Epithelial cell of proximal tubule (primary cell): ENCODE measurements around the gene P3H2. TPM values are rescaled to one million over a fixed set of nuclear protein-coding genes. Genes with fewer than 3 reads are reported as not detected.
A peak's percentile ranks its signal among the peaks of the same experiment; 100 is the strongest.
"Not testable (repeated sequence)": the region's sequence is repeated elsewhere in the genome, so short reads cannot be mapped to it uniquely, and the experiment has no call there.

ENCODE experiments used
- DNase-seq: peaks from one replicate; pipeline ENCODE4 v3.0.0-alpha.2; 2011; ENCODE audit warnings: low read depth
- H3K4me3 ChIP-seq: 2 replicates; pipeline ENCODE4 v1.5.1; 2011; ENCODE audit warnings: low read depth, mild to moderate bottlenecking, low read length
- total RNA-seq: library from RNA; depleted of rRNA; stranded (reverse); fragments of >200 nt; gene quantifications from 2 replicates; pipeline ENCODE4 v1.2.3, GENCODE V29; 2015
- TF ChIP-seq, protein P1 (sequence below): conservative IDR thresholded peaks from 2 replicates; pipeline ENCODE4 v1.5.1; 2012; ENCODE audit warnings: low read depth, mild to moderate bottlenecking, low read length

The P3H2 gene
- total RNA-seq, 1 donor from 2014 or later, result 107 TPM

DNA sequence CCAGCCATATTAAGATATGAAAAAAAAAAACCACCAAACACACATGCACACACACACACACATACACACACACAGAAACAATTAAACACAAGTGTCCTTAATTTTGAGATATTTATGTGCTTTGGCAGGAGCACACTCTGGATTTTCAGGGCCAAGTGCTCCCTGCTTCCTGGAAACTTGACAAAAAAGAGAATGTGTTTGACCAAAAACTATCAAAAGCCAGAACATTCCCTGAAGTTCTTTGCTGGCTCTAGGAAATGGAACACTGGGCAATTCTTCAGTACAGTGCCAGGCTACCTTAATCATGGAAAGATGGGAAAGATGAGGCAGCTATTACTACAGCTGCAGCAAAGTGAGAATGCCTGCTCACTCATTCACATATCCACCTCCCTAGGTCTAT, 44.6 kb downstream of the P3H2 start:
- no peak for DNase-seq
- H3K4me3 ChIP-seq, result no peak overlapping the region
- TF ChIP-seq, protein P1, sequence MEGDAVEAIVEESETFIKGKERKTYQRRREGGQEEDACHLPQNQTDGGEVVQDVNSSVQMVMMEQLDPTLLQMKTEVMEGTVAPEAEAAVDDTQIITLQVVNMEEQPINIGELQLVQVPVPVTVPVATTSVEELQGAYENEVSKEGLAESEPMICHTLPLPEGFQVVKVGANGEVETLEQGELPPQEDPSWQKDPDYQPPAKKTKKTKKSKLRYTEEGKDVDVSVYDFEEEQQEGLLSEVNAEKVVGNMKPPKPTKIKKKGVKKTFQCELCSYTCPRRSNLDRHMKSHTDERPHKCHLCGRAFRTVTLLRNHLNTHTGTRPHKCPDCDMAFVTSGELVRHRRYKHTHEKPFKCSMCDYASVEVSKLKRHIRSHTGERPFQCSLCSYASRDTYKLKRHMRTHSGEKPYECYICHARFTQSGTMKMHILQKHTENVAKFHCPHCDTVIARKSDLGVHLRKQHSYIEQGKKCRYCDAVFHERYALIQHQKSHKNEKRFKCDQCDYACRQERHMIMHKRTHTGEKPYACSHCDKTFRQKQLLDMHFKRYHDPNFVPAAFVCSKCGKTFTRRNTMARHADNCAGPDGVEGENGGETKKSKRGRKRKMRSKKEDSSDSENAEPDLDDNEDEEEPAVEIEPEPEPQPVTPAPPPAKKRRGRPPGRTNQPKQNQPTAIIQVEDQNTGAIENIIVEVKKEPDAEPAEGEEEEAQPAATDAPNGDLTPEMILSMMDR, result no peak

DNA sequence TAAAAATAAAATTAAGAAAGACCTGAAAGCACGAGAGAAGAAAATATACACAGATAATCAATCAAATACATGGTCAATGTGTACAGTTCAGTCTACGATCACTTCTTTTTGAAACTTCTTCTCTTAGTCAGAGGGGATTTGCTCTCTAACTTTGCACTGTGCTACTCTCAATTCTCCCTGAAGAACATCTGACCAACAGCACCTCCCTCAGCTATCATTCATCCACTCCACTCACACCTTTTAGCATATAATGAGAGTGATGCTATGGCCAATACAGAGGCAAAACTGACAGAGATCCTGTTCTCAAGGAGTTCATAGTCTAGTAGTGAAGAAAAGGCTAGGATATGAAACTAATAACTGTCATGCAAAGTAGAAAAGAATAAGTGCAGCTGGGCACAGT, 45.9 kb downstream of the P3H2 start:
- TF ChIP-seq, protein P1, result no peak
- H3K4me3 ChIP-seq, result no peak overlapping the region
- DNase-seq, result no peak

DNA sequence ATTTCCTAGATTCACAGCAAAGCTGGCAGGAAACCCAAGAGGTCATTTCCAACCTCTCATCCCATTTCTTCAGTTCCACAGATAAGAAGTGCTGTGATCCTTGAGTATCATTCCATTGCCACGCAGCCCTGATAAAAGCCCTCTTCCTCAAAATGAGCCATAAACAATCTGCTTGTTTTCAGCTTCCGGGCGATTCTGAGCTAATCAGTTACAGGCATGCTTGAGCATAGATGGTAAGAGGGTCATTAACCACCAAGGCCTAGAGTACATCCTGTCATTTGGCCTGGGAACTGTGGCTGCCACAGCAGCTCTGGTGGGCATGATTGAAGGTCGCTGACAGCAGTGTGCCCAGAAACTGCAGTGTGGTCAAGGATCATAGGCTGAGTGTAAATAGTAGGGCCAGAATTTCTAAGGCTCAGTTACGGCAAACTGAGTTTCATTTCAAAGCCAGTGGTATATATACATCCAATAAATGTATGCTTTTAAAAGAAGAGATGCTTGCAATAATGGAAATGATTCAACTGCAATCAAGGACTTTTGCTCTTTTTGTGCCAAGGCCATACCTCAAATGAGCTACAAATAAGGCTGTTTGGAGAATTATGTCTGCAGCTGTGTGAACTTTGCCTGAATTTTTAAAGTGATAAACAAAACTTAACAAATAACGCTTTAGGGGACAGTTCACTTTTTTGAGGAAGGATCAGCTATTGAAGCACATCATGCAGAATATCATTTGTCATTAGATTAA, 47.3 kb downstream of the P3H2 start:
- TF ChIP-seq, protein P1, result no peak
- H3K4me3 ChIP-seq, result peak overlapping the region; percentile 23
- peak; percentile 83 for DNase-seq

DNA sequence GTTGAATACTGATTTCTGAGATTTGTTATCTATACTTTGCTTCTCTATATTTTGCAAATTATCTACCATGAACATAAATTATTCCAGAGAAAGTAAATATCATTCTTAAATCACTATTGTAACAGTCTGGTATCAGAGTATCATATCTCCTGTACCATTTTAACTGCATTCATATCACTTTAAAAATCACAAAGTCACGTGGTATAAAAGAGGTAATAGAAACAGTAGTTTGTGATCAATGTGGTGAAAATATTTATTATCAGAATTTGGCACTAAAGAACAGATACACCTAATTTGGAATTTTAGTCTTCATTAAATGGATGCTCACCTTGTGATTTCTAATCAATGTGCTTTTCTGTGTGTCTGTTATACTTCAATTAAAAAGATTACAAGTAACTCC, 47.8 kb downstream of the P3H2 start:
- no peak for DNase-seq
- peak overlapping the region; percentile 23 for H3K4me3 ChIP-seq
- TF ChIP-seq, protein P1, result no peak

DNA sequence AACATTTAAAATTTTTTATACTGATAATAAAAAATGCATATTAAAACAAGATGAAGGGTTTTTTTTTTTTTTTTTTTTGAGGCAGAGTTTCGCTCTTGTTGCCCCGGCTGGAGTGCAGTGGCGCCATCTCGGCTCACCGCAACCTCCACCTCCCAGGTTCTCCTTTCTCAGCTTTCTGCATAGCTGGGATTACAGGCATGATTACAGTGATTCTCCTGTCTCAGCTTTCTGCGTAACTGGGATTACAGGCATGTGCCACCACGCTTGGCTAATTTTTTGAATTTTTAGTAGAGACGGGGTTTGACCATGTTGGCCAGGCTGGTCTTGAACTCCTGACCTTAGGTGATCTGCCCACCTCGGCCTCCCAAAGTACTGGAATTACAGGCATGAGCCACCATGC, 48.8 kb downstream of the P3H2 start:
- not testable (repeated sequence) for H3K4me3 ChIP-seq, DNase-seq

DNA sequence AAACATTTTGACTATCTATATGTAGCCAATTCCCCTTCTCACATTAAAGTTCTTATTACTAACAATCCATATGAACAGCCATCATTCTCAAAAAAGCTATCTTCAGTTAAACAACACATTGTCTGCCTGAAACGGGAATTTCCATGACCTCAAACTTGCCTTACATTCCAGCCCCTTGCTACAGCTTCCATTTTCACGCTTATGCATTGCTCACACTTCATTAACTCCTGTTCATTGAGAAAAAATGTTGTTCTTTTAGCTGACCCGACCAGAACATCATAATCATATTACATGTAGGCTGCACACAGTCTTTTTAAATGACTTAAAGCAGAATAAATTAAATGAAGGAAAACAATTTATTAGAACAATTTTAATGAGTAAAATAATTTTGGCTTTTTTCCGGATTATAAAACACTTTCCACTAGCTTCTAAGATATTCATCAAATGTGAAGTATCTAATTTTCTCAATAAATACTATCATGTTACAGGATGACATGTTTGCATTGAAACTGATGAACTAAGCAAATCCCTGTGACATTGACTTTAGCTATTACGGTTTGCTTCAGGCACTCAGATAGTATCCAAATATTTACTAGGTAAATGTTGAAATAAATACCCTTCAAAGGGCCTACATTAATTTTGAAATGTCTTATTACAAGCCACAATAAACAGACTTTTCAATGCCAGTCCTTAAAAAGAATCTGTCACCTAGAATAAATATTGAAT, 49.9 kb downstream of the P3H2 start:
- H3K4me3 ChIP-seq, result no peak overlapping the region
- peak; percentile 80 for DNase-seq
- TF ChIP-seq, protein P1, result no peak

DNA sequence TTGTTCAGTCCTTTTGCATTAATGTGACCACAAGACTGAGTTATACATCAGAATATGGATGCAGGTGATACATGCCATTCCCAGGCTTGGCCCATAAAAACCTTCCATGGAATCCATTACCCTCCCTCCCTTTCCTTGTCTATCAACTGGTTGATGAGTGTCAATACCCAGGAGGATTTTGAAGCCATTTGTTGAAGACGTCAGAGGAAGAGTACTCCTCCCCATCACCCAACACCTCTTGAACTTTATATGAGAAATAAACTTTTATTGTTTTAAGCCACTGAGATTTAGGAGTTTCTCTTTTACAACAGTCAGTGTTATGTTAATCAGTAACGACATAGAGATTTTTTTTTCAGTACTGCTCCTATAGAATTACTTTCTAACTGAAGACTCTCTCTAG, 55.5 kb downstream of the P3H2 start:
- TF ChIP-seq, protein P1, result no peak
- no peak overlapping the region for H3K4me3 ChIP-seq
- DNase-seq, result no peak
